Neural cell (in vitro differentiated cells): Measurements from ENCODE around the gene NHS.

Source experiments
- CTCF ChIP-seq: fragments of 450-650 bp; IDR thresholded peaks from 2 replicates; pipeline ENCODE4 v1.5.1; 2014; ENCODE audit warnings: antibody characterized with exemption, mild to moderate bottlenecking, moderate library complexity; ENCODE audit not compliant: poor library complexity, severe bottlenecking
- EP300 ChIP-seq: fragments of 450-650 bp; conservative IDR thresholded peaks from 2 replicates; pipeline ENCODE4 v1.6.1; 2014; ENCODE audit warnings: antibody characterized with exemption, mild to moderate bottlenecking, moderate library complexity; ENCODE audit not compliant: poor library complexity, severe bottlenecking
- EZH2 ChIP-seq: fragments of 200-600, 300-800 bp; shearing (Covaris generic), sonication (generic); IDR thresholded peaks from 2 replicates; pipeline ENCODE4 v1.6.1; 2014; ENCODE audit warnings: antibody characterized with exemption, low read length, borderline replicate concordance, mild to moderate bottlenecking; ENCODE audit not compliant: insufficient read depth, poor library complexity, severe bottlenecking
- POLR2AphosphoS5 ChIP-seq: IDR thresholded peaks from 2 replicates; pipeline ENCODE4 v1.6.1; 2012
- REST ChIP-seq: IDR thresholded peaks from 2 replicates; pipeline ENCODE4 v1.6.1; 2012; ENCODE audit warnings: borderline replicate concordance
- SMC3 ChIP-seq: fragments of 450-650 bp; conservative IDR thresholded peaks from 2 replicates; pipeline ENCODE4 v1.6.1; 2014; ENCODE audit warnings: antibody characterized with exemption, mild to moderate bottlenecking, moderate library complexity; ENCODE audit not compliant: poor library complexity
- TAF1 ChIP-seq: IDR thresholded peaks from 2 replicates; pipeline ENCODE4 v1.6.1; 2012; ENCODE audit warnings: low read depth

GRCh38 chrX:17740137-17741122 is 365.4 kb downstream of the NHS start:
- no peak for TF ChIP-seq CTCF
- no peak for TF ChIP-seq EP300
- TF ChIP-seq TAF1: no peak
- no peak for TF ChIP-seq EZH2
- TF ChIP-seq REST: no peak
- no peak for TF ChIP-seq SMC3
- no peak for TF ChIP-seq POLR2AphosphoS5
